ENCODE measurements around the gene FSHR.
A peak's percentile ranks its signal among the peaks of the same experiment; 100 is the strongest.

The FSHR gene

DNA sequence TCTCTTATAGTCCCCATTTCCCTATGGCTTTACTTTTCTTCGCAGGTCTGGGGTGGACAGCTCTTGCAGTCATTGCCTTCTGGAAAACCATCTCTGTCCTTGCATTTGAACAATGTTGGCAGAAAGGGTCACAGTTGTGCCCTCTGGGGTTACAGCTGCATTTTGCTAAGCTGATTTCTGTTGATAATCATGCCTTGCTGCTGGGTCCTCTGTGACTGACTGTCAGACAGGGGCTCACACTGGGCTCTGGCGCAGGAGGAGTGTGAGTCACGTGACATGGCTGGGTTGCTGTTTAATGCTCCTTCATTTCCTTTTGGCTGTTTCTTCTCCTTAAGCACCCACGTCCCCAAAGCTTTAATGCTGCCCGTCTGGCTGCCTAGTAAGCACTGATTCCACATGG is 202.2 kb downstream of the FSHR start:
- DNase-seq: no peak

DNA sequence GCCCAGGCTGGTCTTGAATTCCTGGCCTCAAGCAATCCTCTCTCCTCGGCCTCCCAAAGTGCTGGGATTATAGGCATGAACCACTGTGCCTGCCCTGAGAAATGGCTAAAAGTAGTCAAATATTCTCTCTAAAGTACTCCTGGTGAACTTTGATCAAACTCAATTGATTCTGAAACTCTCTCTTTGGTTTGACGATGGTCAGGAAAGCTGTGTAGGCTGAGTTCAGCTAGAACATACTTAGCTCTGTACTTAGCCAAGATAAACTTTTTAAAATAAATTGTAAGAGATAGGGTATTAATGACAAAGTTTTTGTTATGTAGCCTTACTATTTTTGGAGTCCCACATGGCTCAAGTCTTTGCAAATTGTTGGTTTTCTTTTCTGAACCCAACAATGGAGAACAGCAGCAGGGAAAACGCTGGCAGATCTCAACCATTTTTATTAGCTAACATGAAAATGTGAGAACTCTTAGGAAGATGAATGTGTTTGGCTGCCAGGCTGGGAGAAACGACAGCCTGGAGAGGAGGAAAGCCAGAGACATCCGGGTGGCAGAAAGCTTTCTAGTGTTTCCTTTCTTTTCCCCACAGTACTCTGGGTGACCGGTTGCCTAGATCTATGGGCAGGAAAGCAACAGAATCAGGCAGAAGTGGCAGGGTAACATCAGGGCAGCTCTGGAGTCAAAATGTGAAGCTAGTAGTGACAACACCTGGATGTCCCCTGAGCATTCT is 205.8 kb downstream of the FSHR start:
- DNase-seq: no peak

DNA sequence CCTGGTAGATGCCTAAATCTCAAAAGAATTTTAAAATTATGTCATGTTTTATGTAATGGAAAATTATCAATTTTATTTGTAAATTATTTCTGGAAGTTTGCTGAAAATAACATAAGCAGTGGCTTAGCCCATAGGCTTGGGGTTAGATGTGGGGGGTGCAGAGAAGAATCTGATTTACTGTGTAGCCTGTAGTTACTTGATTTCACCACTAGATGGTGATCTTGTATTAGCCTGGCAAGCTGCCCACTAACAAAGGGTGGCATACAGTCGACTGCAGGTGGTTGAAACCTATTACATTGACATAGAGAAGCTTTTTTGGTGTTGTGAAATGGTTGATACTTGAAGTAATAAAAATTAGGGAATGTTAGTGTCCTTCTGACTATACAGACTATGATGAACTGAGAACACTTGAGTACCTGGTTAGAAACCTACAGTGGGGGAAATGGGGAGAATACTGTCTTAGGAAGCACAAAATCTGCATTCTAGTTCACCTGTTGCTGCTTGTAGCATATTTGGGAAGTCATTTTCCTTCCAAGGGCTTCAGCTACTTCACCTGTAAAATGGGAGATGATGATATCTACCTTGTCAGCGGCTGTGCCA is 207.8 kb downstream of the FSHR start:
- DNase-seq: peak; percentile 21

DNA sequence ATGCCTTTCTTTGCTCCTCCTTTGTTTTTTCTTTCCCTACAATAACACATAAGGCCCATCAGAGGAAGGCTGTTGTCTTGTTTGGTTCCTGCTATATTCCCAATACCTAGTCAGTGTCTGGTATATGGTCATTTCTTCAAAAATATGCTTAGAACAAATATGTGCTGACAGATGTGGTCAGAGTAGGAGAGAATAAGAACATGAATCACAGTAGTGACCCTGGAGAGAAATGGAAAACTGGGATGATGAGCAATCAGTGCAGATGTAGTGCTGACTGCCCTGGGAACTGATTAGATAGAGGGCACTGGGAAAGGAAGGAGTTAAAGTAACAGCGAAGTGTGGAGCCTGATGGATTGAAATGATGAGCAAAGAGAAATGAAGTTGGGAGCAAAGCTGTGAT is 209.4 kb downstream of the FSHR start:
- no peak for DNase-seq

DNA sequence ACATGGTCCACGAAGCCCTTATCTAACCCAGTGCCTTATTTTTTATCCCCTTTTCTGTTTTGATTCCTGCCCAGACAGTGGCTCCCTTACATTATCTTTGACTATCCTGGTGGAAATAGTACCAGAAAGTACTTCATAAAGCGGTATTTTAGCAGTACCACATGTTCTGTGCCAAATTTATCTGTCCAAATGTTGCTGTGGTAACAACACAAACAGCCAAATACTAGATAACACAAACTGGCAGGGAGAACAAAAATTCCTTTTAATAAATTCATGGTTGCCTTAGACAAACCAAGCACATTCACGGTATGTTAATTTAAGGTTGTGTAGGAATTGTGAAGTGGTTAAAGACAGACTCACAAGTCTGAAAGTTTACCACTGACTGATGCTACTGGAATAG is 210.9 kb downstream of the FSHR start:
- no peak for DNase-seq

DNA sequence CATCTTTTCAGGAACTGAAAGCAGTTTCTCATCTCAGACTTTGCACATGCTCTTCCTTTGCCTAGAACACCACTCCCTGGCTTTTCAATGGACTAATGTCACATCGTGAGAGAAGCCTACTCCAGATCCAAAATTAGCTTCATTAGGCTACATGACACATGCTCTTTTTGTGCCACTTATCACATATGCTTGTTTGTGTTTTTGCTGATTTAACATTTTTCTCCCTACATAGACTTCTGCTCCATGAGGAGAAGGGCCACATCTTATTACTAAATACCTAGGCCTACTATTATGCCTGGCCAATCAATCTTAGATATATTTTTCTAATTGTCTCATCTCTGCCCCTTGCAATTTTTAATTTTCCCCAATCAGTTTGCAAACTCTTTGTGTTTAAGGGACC is 212.4 kb downstream of the FSHR start:
- DNase-seq: no peak

DNA sequence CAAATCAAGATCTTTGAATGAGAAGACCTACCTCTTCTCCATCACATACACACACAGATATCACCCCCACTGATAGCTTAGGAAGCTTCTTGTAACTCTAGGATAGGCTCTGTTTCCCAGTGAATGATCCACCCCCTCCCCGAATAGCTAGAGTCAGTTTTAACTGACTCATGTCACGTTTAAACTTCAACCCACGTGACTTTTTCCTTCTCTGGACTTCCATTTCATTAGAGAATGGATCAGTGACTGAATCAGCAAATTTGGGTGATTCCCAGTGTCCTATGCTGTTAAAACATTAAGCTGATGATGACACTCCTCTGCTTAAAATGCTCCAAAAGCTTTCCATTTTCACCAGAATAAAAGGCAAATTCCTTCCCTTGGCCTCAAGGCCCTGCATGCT is 212.9 kb downstream of the FSHR start:
- no peak for DNase-seq

DNA sequence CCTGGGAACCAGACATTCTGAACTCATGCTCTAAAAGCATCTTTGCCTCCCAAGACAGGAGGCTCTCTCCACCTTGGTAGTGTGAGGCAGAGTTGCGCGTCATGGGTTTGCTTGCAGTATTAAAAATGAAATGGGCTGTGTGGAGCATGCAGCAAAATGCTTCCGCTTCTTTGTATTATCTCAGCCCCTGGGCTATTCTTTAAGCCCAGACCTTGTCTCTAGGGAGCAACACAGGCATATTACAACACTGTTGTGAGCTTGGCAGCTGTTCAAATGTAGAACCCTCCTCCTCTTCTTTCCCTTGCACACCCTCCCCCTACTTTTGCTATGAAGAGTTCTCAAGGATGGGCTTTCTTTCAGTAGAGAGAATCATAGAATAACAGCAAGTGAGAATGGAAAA is 213.7 kb downstream of the FSHR start:
- DNase-seq: no peak

DNA sequence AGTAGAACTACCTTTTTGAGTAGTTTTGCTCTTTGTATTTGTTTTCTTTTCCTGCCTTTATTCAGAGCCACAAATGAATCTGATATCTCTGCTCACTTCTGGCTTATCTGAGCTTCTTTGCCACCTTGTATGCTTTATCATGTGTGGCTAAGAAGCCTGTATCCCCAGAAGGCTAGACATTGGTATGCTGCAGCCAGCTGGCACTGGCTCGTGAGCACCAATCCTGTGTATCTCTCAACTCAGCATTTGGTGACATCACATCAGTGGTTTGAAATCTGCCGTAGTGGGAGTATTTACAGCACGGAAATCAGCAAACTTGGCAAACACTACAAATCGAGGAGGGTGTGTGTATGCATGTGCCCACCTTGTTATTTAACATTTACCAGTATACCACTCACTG is 215.1 kb downstream of the FSHR start:
- DNase-seq: no peak

DNA sequence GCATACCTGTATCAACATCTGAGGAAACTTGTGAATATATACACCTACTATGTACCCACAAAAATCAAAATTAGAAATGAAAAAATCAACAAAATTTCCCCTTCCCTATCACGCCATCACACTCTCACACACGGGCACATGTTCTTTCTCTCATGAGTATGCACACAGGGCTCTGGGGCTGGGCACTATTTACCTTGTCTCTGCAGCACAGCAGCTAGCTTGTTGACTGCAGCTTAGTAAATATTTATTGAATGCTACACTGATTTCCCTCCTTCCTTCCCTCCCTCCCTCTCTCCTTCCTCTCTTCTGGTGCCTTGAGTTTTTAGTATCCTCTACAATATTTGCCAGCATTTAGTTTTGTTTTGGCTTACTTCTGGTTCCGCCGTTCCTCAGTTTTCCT is 216.1 kb downstream of the FSHR start:
- DNase-seq: no peak

DNA sequence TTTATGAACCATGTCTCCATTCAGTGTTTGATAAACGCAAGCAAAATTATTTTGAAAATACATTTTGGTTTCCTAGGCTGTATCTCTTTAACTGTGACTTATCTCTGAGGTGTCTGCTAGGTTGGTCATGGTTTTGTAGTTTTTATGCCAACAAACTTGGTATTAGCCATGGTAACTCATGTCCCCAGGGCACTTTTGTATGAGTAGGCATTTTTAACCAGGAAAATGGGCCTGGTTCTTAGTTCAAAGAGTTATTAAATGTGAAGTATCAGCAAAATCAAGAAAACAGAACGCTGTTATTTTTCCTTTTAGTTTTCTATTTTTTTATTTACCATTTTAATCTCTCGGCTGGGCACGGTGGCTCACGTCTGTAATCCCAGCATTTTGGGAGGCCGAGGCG is 219.5 kb downstream of the FSHR start:
- no peak for DNase-seq

DNA sequence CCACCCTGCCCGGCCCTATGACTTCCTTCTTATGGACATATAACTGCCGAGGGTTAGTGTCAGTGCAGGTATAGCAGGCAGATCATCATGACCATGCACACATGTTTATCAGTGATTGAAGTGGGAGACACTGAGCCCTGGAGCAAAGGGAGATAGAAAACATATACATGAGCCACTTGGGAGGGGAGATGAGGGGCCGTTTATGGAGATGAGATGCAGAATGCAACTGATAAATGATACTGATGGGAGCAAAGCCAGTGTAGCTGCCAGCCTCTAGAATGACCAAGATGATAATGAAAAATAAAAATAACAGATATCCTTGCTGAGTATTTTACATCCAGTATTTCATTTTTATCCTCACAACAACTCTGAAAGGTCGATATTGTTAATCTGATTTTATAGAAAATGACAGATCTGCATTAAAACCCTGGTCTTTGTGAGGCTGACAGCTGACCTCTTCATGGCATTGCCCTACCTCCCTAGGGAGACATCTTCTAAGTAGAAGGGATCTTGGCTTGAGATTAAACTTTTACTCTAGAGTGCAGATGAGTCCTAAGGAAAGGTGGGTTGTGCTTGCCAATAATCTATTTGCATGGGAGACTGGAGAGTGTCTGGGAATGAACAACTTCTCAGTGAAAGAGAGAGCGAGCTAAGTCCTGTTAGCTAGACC is 220.4 kb downstream of the FSHR start:
- no peak for DNase-seq

DNA sequence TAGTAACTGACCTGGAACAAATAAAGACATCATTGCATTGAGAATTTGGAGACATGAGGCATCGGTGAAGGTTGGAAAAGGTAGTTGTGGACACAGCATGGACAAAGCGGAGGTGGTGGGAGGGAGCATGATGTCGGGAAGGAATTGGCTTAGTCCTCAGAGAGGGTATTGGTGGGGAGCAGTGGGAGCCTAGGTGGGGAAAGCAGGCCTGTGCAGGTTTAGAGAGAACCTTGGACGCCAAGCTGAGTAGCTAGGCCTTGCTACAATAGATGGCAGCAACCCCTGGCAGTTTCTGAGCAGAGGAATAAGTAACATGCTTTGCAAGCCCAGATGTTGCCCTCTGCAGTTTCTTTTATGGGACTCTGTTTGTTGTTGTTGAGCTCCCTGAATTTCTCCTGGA is 221.6 kb downstream of the FSHR start:
- no peak for DNase-seq

DNA sequence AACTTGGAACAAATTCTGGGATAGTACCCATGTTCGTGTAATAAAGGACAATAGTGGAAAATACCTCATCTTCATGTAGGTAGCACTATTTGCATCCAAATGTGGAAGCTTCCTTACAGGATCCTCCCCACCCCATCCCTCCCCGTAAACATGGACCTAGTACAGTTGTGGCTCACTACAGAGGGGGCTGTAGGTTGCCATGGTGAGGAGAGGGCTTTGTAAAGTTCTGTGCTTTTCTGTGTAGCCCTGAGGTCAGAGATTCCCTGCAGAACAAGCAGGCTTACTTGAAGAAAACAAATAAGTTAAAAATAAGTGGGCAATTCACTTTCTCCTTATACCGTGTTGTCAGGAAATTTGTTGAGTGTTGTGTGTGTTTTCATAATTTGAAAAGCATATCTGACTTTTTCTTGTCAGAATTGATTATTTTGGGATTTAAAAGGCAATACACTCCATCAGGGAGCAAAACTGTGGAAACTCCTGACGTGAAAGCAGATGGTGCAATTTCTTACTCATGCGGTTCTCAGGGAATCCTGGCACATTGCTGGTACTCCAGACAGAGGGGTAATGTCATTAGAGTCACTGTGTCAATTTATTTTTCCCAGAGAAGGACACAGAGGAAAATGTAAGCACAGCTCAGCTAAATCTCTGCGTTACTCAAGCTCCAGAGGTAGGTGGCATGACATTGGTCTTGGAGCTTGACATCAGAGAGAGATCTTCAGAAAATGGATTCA is 224.6 kb downstream of the FSHR start:
- DNase-seq: no peak

DNA sequence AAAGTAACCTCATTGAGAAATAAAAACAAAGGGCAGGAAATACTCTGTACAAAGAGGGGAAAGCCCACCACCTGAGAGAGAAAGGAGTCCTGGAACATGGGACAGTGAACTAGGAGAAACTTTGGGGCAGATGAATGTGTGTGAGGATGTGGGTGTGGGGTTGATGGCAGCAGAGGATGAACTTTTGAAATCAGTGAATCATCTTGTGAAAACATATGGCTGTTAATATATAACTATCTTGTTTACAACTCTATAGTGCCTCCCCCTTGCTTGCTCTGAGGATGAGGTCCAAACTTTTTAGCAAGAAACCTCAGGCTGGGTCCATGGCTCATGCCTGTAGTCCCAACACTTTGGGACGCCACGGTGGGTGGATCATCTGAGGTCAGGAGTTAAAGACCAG is 227.0 kb downstream of the FSHR start:
- DNase-seq: no peak

DNA sequence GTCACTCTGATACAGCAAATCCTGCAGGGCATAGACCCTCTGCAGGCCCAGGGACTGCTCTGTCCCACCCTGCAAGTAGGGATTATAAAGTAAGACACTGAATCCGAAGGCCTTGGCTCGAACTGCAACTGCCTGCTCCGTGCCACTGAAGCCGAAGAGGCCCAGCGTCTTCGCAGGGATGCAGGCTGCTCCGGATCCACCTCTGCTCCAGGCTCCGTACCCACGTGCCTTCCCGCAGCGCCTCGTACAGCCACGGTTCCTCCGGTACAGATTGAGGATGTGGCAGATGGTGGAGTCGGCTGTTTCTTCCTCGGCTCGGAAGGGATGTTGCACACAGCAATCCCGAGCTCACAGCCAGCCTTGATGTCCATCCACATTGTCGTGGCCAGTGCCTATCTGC is 238.4 kb downstream of the FSHR start:
- DNase-seq: no peak

DNA sequence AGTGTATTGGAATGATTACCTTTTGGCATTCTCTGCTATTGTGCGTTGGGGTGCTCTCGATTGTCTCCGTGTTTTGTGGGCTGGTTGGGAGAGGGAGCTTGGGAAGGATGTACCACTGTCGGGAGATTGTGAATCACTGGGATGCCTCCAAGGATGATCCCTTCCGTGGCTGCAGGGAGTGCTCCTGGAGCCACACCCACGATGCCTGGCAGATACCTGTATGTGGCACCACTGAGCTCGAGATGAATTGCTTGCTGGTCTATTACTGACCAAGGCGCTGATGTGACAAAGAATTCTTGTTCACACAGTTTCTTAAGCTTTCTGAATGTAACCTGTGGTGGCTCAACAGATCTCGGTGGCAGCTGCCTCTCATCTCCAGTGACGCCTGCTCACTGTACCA is 239.1 kb downstream of the FSHR start:
- DNase-seq: no peak

DNA sequence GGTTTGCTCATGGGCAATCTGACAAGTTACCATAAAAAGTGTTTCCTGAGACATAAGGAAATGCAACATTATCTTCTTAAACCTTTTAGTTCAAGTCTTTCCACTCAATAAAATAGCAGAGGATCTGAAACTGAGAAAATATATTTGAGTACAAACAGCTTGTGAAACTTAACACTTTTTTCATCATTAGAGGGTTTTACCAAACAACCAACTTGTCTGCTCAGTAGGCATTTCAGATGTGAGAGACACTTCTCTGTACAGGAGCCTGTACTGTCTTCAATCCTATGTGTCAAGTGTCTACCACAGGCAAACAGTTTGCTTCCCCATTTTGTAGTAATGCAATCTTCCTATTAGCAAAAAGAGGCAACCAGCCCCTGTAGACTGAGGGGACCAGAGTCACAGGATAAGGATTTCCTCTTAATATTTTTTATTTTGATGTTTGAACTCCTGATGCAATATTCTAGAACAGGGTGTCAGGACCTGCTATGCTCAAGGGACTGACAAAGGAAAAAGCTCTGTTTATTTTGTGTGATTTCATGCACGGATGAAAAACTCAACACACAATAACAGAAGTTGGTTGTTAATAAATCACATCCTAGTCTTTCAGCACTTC is 239.7 kb downstream of the FSHR start:
- no peak for DNase-seq
